ENCODE measurements around the gene FSTL1. TPM values are rescaled to one million over a fixed set of nuclear protein-coding genes. Genes with fewer than 3 reads are reported as not detected.

Gene FSTL1
- total and polyA plus RNA-seq, 2 experiments from 2014 or later: 50.8 to 258 TPM

GRCh38 chr3:120440762-120441161, 10.0 kb downstream of the FSTL1 start:
- Mint-ChIP-seq H3K27ac (peak overlapping the region; percentile 46; the same call in 1 of the 2 replicates), H3K27me3 (ENCODE audit: insufficient read depth, low read depth, poor library complexity) (no peaks in the 10 kb centered on the region), H3K9me3 (no peaks in the 10 kb centered on the region), H3K4me1 (peaks cover 51% of the 10 kb centered on the region), H3K4me3 (no peak overlapping the region), H3K36me3 (ENCODE audit: low read depth) (peaks cover 43% of the 10 kb centered on the region)
- peaks cover 89% of the 10 kb centered on the region for H3K79me2 ChIP-seq (replicated peaks; ENCODE audit: insufficient read depth)
- no peaks in the 10 kb centered on the region for H3K27me3 ChIP-seq (ENCODE audit: insufficient read depth)
- H3K9me2 ChIP-seq (ENCODE audit: insufficient read depth): no peaks in the 10 kb centered on the region
- H3F3A ChIP-seq (replicated peaks; ENCODE audit: low read depth): no peaks in the 10 kb centered on the region
- no peak for DNase-seq (ENCODE audit: low spot score)
- no peak for ATAC-seq
- H4K20me1 ChIP-seq (replicated peaks; ENCODE audit: insufficient read depth): peaks cover 15% of the 10 kb centered on the region; the same call in 1 of the 2 replicates
- peaks cover 15% of the 10 kb centered on the region for H3K4me1 ChIP-seq (ENCODE audit: insufficient read depth)
- H2AFZ ChIP-seq: no peak overlapping the region
- H3K4me3 ChIP-seq: no peak overlapping the region
- no peak overlapping the region for H3K4me2 ChIP-seq
- peaks cover 4% of the 10 kb centered on the region; the same call in 1 of the 2 replicates for H3K36me3 ChIP-seq (ENCODE audit: insufficient read depth)
- TF ChIP-seq STAT1 (IDR thresholded peaks at IDR 0.05; ENCODE audit: unreplicated experiment) (no peak), POLR2AphosphoS5 (IDR thresholded peaks at IDR 0.05; ENCODE audit: low read depth) (no peak), ZNF114 (CRISPR knock-in tag; IDR thresholded peaks at IDR 0.05) (no peak)
- no peak overlapping the region for H3K27ac ChIP-seq (ENCODE audit: low read depth)

DNA sequence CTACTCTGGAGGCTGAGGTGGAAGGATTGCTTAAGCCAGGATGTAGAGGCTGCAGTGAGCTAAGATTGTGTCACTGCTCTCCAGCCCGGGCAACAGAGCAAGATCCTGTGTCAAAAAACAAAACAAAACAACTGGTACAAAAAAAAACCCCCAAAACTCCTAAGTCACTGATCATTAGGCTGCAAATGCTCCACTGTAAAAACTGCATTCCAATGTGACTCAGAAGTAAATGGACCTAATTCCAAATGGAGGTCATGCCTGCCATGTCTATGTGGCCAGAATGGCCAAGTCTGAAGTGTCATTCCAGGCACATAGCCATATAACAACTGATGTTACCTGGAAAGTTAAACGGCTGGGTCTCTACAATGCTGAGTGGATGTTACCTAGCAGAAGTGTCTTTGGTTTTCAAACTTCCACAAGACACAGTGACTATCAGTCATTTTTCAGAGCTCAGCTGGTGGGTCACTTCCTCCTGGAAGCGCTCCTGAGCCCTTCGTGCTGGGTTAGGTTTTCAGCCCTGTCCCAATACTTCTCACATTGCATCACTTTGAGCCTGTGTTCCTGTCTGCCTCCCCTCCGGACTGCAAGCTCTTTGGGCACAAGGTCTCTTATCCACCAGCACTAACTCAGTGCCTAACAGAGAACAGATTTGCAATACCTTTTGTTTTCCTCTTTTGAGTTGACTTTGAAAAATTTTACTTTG, 10.6 kb downstream of the FSTL1 start:
- Histone ChIP-seq H3F3A (replicated peaks; ENCODE audit: low read depth) (no peaks in the 10 kb centered on the region), H3K79me2 (replicated peaks; ENCODE audit: insufficient read depth) (peaks cover 89% of the 10 kb centered on the region), H3K9me2 (ENCODE audit: insufficient read depth) (no peaks in the 10 kb centered on the region), H3K27me3 (ENCODE audit: insufficient read depth) (no peaks in the 10 kb centered on the region), H3K4me1 (ENCODE audit: insufficient read depth) (peaks cover 19% of the 10 kb centered on the region), H3K4me3 (no peak overlapping the region), H3K36me3 (ENCODE audit: insufficient read depth) (peaks cover 4% of the 10 kb centered on the region; the same call in 1 of the 2 replicates), H3K27ac (ENCODE audit: low read depth) (no peak overlapping the region), H4K20me1 (replicated peaks; ENCODE audit: insufficient read depth) (peaks cover 9% of the 10 kb centered on the region; the same call in 1 of the 2 replicates), H2AFZ (no peak overlapping the region), H3K4me2 (no peak overlapping the region)
- H3K36me3 Mint-ChIP-seq (ENCODE audit: low read depth): peaks cover 46% of the 10 kb centered on the region
- no peak for TF ChIP-seq CREB1 (CRISPR knock-in tag; IDR thresholded peaks at IDR 0.05; ENCODE audit: low read depth)
- no peak for TF ChIP-seq JUNB (IDR thresholded peaks at IDR 0.05; ENCODE audit: unreplicated experiment)
- TF ChIP-seq EZH2 (IDR thresholded peaks at IDR 0.05; ENCODE audit: low read depth, unreplicated experiment): no peak
- no peak overlapping the region for H3K4me3 Mint-ChIP-seq
- H3K27ac Mint-ChIP-seq: peak overlapping the region; percentile 46; the same call in 1 of the 2 replicates
- ATAC-seq: no peak
- no peak for DNase-seq (ENCODE audit: low spot score)
- no peaks in the 10 kb centered on the region for H3K27me3 Mint-ChIP-seq (ENCODE audit: insufficient read depth, low read depth, poor library complexity)
- peaks cover 57% of the 10 kb centered on the region for H3K4me1 Mint-ChIP-seq
- H3K9me3 Mint-ChIP-seq: no peaks in the 10 kb centered on the region

DNA sequence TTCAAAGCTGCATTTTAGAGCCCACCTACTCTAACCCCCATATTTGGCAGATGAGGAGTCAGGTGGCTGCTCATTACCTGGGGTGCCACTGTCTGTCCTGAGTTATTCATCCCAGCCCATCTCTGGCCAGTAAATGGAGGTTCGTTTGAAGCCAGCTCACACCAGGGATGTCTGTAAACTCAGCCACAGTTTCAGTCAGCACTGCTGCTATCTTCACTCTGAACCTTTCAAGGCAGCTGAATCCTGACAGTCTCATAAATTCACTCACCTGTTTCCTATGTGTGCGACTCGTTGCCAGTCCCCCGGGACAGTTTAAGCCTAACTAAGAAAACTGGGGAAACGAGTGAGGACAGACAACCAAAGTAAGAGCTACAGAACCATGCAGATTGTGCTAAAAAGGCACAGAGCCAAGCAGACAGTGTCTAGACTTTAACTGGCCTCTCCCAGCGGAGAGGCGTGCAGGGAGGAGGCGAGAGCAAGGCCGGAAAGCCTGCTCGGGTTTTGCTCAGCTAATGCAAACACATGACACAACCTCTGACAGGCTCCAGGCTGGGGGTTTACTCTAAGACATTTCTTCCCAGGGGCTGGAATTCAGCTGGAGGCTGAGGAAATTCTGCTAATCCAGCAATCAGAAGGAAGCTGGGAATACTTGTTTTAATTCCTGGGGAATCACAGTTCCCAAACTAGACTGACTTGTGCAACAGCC, 12.0 kb downstream of the FSTL1 start:
- Histone ChIP-seq H4K20me1 (replicated peaks; ENCODE audit: insufficient read depth) (peaks cover 7% of the 10 kb centered on the region; the same call in 1 of the 2 replicates), H2AFZ (no peak overlapping the region)

More for the DNA sequence above, 12.0 kb downstream of the FSTL1 start:
- Histone ChIP-seq H3K27ac (ENCODE audit: low read depth) (no peak overlapping the region), H3K4me2 (no peak overlapping the region), H3K79me2 (replicated peaks; ENCODE audit: insufficient read depth) (peaks cover 87% of the 10 kb centered on the region), H3K4me1 (ENCODE audit: insufficient read depth) (peaks cover 20% of the 10 kb centered on the region), H3K27me3 (ENCODE audit: insufficient read depth) (no peaks in the 10 kb centered on the region), H3F3A (replicated peaks; ENCODE audit: low read depth) (no peaks in the 10 kb centered on the region), H3K36me3 (ENCODE audit: insufficient read depth) (peaks cover 4% of the 10 kb centered on the region; the same call in 1 of the 2 replicates), H3K9me2 (ENCODE audit: insufficient read depth) (no peaks in the 10 kb centered on the region), H3K4me3 (no peak overlapping the region)
- no peak for ATAC-seq
- Mint-ChIP-seq H3K27ac (peak overlapping the region; percentile 57; the same call in 1 of the 2 replicates), H3K4me1 (peaks cover 53% of the 10 kb centered on the region), H3K36me3 (ENCODE audit: low read depth) (peaks cover 50% of the 10 kb centered on the region), H3K27me3 (ENCODE audit: insufficient read depth, low read depth, poor library complexity) (no peaks in the 10 kb centered on the region), H3K4me3 (no peak overlapping the region), H3K9me3 (no peaks in the 10 kb centered on the region)
- no peak for DNase-seq (ENCODE audit: low spot score)
- no peak for TF ChIP-seq CTCF (conservative IDR thresholded peaks at IDR 0.05; ENCODE audit: low read depth in 2 of 2)

All from GM23338 (cell line).